H1 (cell line): ENCODE results near the gene NARS2. TPM values are rescaled to one million over a fixed set of nuclear protein-coding genes. Genes with fewer than 3 reads are reported as not detected.
A peak's percentile ranks its signal among the peaks of the same experiment; 100 is the strongest.

ENCODE experiments used
- CTCF ChIA-PET: fragments of 300-600 bp; sonication (Branson Sonifier 250); formaldehyde crosslinking; loops from one replicate; lab custom pipeline; 2021; ENCODE audit not compliant: partially characterized antibody; lab: Charles Lee
- POLR2A ChIA-PET: fragments of 300-600 bp; sonication (Branson Sonifier 250); formaldehyde crosslinking; loops from one replicate; lab custom pipeline; 2021; ENCODE audit warnings: inconsistent platforms; ENCODE audit not compliant: partially characterized antibody; lab: Charles Lee
- DNase-seq, 2 experiments: peaks; one replicate each; pipeline versions ENCODE4 v3.0.0 to v3.0.0-alpha.2; 2010 to 2022; ENCODE audit warnings: low spot score in 2 of 2, low read depth in 1 of 2, mixed read lengths in 1 of 2
- FAIRE-seq: peaks from 2 replicates; lab custom pipeline; 2011; peaks lifted over from hg19 to GRCh38; lab: Jason Lieb, UNC
- H2AFZ ChIP-seq: 2 replicates; pipeline ENCODE4 v1.8.1; 2012; ENCODE audit warnings: low read length, inconsistent platforms
- H2AK5ac ChIP-seq: 2 replicates; pipeline ENCODE4 v1.6.1; 2013; ENCODE audit warnings: low read depth, low read length
- H2BK120ac ChIP-seq: replicated peaks from 2 replicates; pipeline ENCODE3; 2013; ENCODE audit warnings: low read depth, low read length, inconsistent platforms
- H2BK12ac ChIP-seq: 2 replicates; pipeline ENCODE4 v1.6.1; 2013; ENCODE audit warnings: low read depth, low read length
- H2BK15ac ChIP-seq: 2 replicates; pipeline ENCODE4 v1.6.1; 2013; ENCODE audit warnings: low read length
- H2BK20ac ChIP-seq: 2 replicates; pipeline ENCODE4 v1.6.1; 2013; ENCODE audit warnings: low read length
- H2BK5ac ChIP-seq: 2 replicates; pipeline ENCODE4 v1.6.1; 2013; ENCODE audit warnings: low read depth, low read length
- H3K14ac ChIP-seq: 2 replicates; pipeline ENCODE4 v1.6.1; 2013; ENCODE audit warnings: inconsistent platforms; ENCODE audit not compliant: insufficient read length
- H3K18ac ChIP-seq: 2 replicates; pipeline ENCODE4 v1.6.1; 2013; ENCODE audit warnings: low read length; ENCODE audit errors: extremely low read depth
- H3K23ac ChIP-seq: 2 replicates; pipeline ENCODE4 v1.6.1; 2013; ENCODE audit warnings: inconsistent platforms; ENCODE audit not compliant: insufficient read length
- H3K23me2 ChIP-seq: 2 replicates; pipeline ENCODE4 v1.6.1; 2013; ENCODE audit warnings: low read depth, low read length
- H3K27ac ChIP-seq: 2 replicates; pipeline ENCODE4 v1.6.1; 2011; ENCODE audit warnings: low read depth, low read length, inconsistent platforms
- H3K27me3 ChIP-seq, 4 experiments: replicated peaks in 1 of 4; 1 replicate in 1 of 4; 2 replicates in 3 of 4; pipeline versions ENCODE4 v1.6.1 to v1.8.1; 2011 to 2013; ENCODE audit warnings: low read length in 3 of 4, mild to moderate bottlenecking in 3 of 4, inconsistent platforms in 2 of 4, mixed read lengths in 2 of 4, moderate library complexity in 1 of 4; ENCODE audit not compliant: control insufficient read depth in 3 of 4, insufficient read depth in 3 of 4; ENCODE audit errors: extremely low read depth in 1 of 4
- H3K36me3 ChIP-seq, 4 experiments: 2 replicates each; pipeline versions ENCODE4 v1.6.1 to v1.8.1; 2011 to 2013; ENCODE audit warnings: mild to moderate bottlenecking in 4 of 4, low read length in 3 of 4, moderate library complexity in 2 of 4, control low read depth in 1 of 4, inconsistent platforms in 1 of 4; ENCODE audit not compliant: insufficient read depth in 4 of 4, control insufficient read depth in 2 of 4
- H3K4ac ChIP-seq: replicated peaks from 2 replicates; pipeline ENCODE3; 2013; ENCODE audit warnings: low read length, low read depth, mixed read lengths, inconsistent platforms; ENCODE audit not compliant: insufficient read length
- H3K4me1 ChIP-seq, 4 experiments: replicated peaks in 1 of 4; 1 replicate in 1 of 4; 2 replicates in 3 of 4; pipeline versions ENCODE4 v1.6.1 to v1.8.1; 2011 to 2013; ENCODE audit warnings: low read length in 3 of 4, inconsistent platforms in 2 of 4, mixed read lengths in 1 of 4; ENCODE audit not compliant: insufficient read depth in 4 of 4, control insufficient read depth in 3 of 4
- H3K4me2 ChIP-seq, 2 experiments: 2 replicates each; pipeline versions ENCODE4 v1.6.1 to v1.8.1; 2011 to 2013; ENCODE audit warnings: low read depth in 2 of 2, low read length in 2 of 2, control low read depth in 1 of 2, inconsistent platforms in 1 of 2, mild to moderate bottlenecking in 1 of 2; ENCODE audit not compliant: insufficient read depth in 1 of 2
- H3K4me3 ChIP-seq, 4 experiments: fragments of 200-600, 300-600 bp in 1 of 4; sonication (generic), shearing (Covaris generic), sonication (Bioruptor Twin) in 1 of 4; 2 replicates each; pipeline versions ENCODE4 v1.5.1 to v1.8.1; 2011 to 2016; ENCODE audit warnings: low read length in 4 of 4, low read depth in 3 of 4, control low read depth in 2 of 4, inconsistent platforms in 2 of 4, mild to moderate bottlenecking in 2 of 4, mixed read lengths in 1 of 4, moderate library complexity in 1 of 4; ENCODE audit not compliant: insufficient read depth in 2 of 4; ENCODE audit errors: extremely low read depth in 1 of 4
- H3K56ac ChIP-seq: replicated peaks from 2 replicates; pipeline ENCODE3; 2013; ENCODE audit warnings: low read depth, mild to moderate bottlenecking, mixed read lengths, low read length, inconsistent platforms; ENCODE audit not compliant: insufficient read length
- H3K79me1 ChIP-seq: 2 replicates; pipeline ENCODE4 v1.6.1; 2013; ENCODE audit warnings: low read depth, low read length, control low read depth
- H3K79me2 ChIP-seq, 2 experiments: 2 replicates each; pipeline versions ENCODE4 v1.6.1 to v1.8.1; 2012 to 2013; ENCODE audit warnings: low read length in 2 of 2, mild to moderate bottlenecking in 2 of 2, inconsistent platforms in 1 of 2; ENCODE audit not compliant: insufficient read depth in 2 of 2, control insufficient read depth in 1 of 2
- H3K9ac ChIP-seq, 4 experiments: replicated peaks in 1 of 4; 1 replicate in 1 of 4; 2 replicates in 3 of 4; pipeline versions ENCODE4 v1.6.1 to v1.8.1; 2011 to 2013; ENCODE audit warnings: low read depth in 3 of 4, low read length in 3 of 4, control low read depth in 2 of 4, mild to moderate bottlenecking in 2 of 4, moderate library complexity in 2 of 4, inconsistent platforms in 1 of 4; ENCODE audit errors: extremely low read depth in 1 of 4
- H3K9me3 ChIP-seq, 2 experiments: 2 replicates each; pipeline versions ENCODE4 v1.6.1 to v1.8.1; 2012 to 2013; ENCODE audit warnings: mild to moderate bottlenecking in 2 of 2, moderate library complexity in 2 of 2, control low read depth in 1 of 2, inconsistent platforms in 1 of 2, low read depth in 1 of 2, low read length in 1 of 2, mixed read lengths in 1 of 2; ENCODE audit not compliant: insufficient read depth in 2 of 2
- H4K20me1 ChIP-seq, 2 experiments: replicated peaks in 1 of 2; 2 replicates each; pipeline versions ENCODE3 to v1.8.1; 2011 to 2013; ENCODE audit warnings: inconsistent platforms in 2 of 2, low read length in 2 of 2, mild to moderate bottlenecking in 1 of 2; ENCODE audit not compliant: insufficient read depth in 2 of 2, control insufficient read depth in 1 of 2
- H4K5ac ChIP-seq: 2 replicates; pipeline ENCODE4 v1.6.1; 2013; ENCODE audit warnings: low read length, low read depth, mixed read lengths, inconsistent platforms; ENCODE audit not compliant: insufficient read length
- H4K8ac ChIP-seq: 2 replicates; pipeline ENCODE4 v1.8.0; 2013; ENCODE audit warnings: mild to moderate bottlenecking, moderate library complexity, low read length, inconsistent platforms; ENCODE audit not compliant: insufficient read depth; ENCODE audit errors: extremely low read depth
- H4K91ac ChIP-seq: replicated peaks from 2 replicates; pipeline ENCODE3; 2013; ENCODE audit warnings: low read length, mixed read lengths, inconsistent platforms; ENCODE audit not compliant: insufficient read length
- BACH1 ChIP-seq: IDR thresholded peaks from 2 replicates; pipeline ENCODE4 v1.6.1; 2012; ENCODE audit warnings: low read length, improper control_type of control experiment
- BRCA1 ChIP-seq: IDR thresholded peaks from 2 replicates; pipeline ENCODE4 v1.6.1; 2012; ENCODE audit warnings: low read depth, low read length, improper control_type of control experiment
- E2F6 ChIP-seq: IDR thresholded peaks from 2 replicates; pipeline ENCODE4 v1.6.1; 2012; ENCODE audit warnings: inconsistent platforms
- EGR1 ChIP-seq: IDR thresholded peaks from 2 replicates; pipeline ENCODE4 v1.6.1; 2011; ENCODE audit warnings: low read depth, low read length, borderline replicate concordance
- EZH2 ChIP-seq: fragments of 200-600 bp; sonication (generic); IDR thresholded peaks from 2 replicates; pipeline ENCODE4 v1.7.1; 2012; ENCODE audit warnings: low read depth, mild to moderate bottlenecking, moderate library complexity, low read length, inconsistent platforms; ENCODE audit not compliant: severe bottlenecking
- HDAC2 ChIP-seq, 2 experiments: fragments of 300-600 bp in 1 of 2; sonication (generic) in 1 of 2; IDR thresholded peaks; 2 replicates each; pipeline ENCODE4 v1.6.1; 2011 to 2012; ENCODE audit warnings: low read depth in 2 of 2, low read length in 2 of 2, mild to moderate bottlenecking in 2 of 2, moderate library complexity in 2 of 2, borderline replicate concordance in 1 of 2, inconsistent platforms in 1 of 2
- KDM5A ChIP-seq: fragments of 200-600 bp; IDR thresholded peaks from 2 replicates; pipeline ENCODE4 v1.7.1; 2012; ENCODE audit warnings: mild to moderate bottlenecking, low read length, inconsistent platforms, mixed read lengths
- POU5F1 ChIP-seq: IDR thresholded peaks from 2 replicates; pipeline ENCODE4 v1.6.1; 2011; ENCODE audit warnings: low read depth, mild to moderate bottlenecking, low read length, moderate library complexity
- RBBP5 ChIP-seq: IDR thresholded peaks from 2 replicates; pipeline ENCODE4 v1.7.1; 2012; ENCODE audit warnings: low read depth, mild to moderate bottlenecking, inconsistent platforms, low read length, moderate library complexity, borderline replicate concordance
- RXRA ChIP-seq: IDR thresholded peaks from 2 replicates; pipeline ENCODE4 v1.6.1; 2011; ENCODE audit warnings: low read depth, mild to moderate bottlenecking, low read length, moderate library complexity; ENCODE audit not compliant: insufficient read depth
- SIN3A ChIP-seq, 2 experiments: IDR thresholded peaks in 1 of 2; conservative IDR thresholded peaks in 1 of 2; 2 replicates each; pipeline ENCODE4 v1.6.1; 2011 to 2012; ENCODE audit warnings: low read length in 2 of 2, improper control_type of control experiment in 1 of 2, low read depth in 1 of 2, mild to moderate bottlenecking in 1 of 2
- SP4 ChIP-seq: IDR thresholded peaks from 2 replicates; pipeline ENCODE4 v1.6.1; 2012; ENCODE audit warnings: low read length, inconsistent platforms
- WGBS, 2 experiments: shearing (Covaris generic) in 1 of 2; methylation state at CpG; one replicate each; pipeline versions ENCODE4 v1.1.6 to v1.1.7; 2013 to 2015; ENCODE audit warnings: low lambda C conversion rate in 2 of 2, mixed read lengths in 2 of 2, inconsistent platforms in 1 of 2, low coverage in 1 of 2, missing lambda C conversion rate in 1 of 2; ENCODE audit not compliant: insufficient replicate concordance in 2 of 2, insufficient coverage in 1 of 2, insufficient read length in 1 of 2; ENCODE audit errors: extremely low coverage in 1 of 2, missing lambda C conversion rate in 1 of 2; 5-methylcytosine and 5-hydroxymethylcytosine counted together
- polyA plus RNA-seq, 7 experiments: library from polyadenylated mRNA; depleted of rRNA in 3 of 7; stranded (reverse) in 5 of 7; unstranded in 2 of 7; fragments of >200 nt in 5 of 7; fragments of 200-250 nt in 2 of 7; gene quantifications; 1 replicate in 5 of 7; 2 replicates in 1 of 7; 4 replicates in 1 of 7; pipeline versions ENCODE4 v1.2.1 to v1.2.3, GENCODE V29; 2011 to 2013; ENCODE audit warnings: missing spikeins in 2 of 7, mixed read lengths in 2 of 7
- total RNA-seq: library from RNA; stranded (reverse); fragmentation: NEBNext Ultra II Directional; extraction: Animal tissue kit (Norgen Biotek cat#: 25700); gene quantifications from 2 replicates; pipeline ENCODE4 v1.2.1, GENCODE V29; 2021

Gene NARS2
- total and polyA plus RNA-seq, 2 of the 8 experiments (the other 6 are each of a cell fraction or from before 2014, with no cell fraction given), result 26.2 to 51.6 TPM

- H3K79me1 ChIP-seq, result no peaks in the 10 kb centered on the region
- DNase-seq (no peak), FAIRE-seq (no peak)
- no peak overlapping the region for H4K8ac ChIP-seq
- no peaks in the 10 kb centered on the region for H3K27me3 ChIP-seq
- H4K91ac ChIP-seq, result no peak overlapping the region
- H3K14ac ChIP-seq, result no peak overlapping the region
- no peaks in the 10 kb centered on the region; a peak in 1 of 7 replicates for H3K4me1 ChIP-seq
- 0 out of 2 replicates have a peak overlapping the region, but pooled peaks have one; percentile 48 for H2BK20ac ChIP-seq
- no peak overlapping the region for H3K27ac ChIP-seq
- H3K23ac ChIP-seq, result no peak overlapping the region
- H4K5ac ChIP-seq, result no peak overlapping the region
- 87% methylated on average over 4 of the region's 4 CpGs; no CpG with 5 or more reads in 1 of the 2 experiments for whole genome bisulfite sequencing, 2 experiments
- ChIA-PET CTCF (interaction anchor here (1.0 to 4.3 kb wide), 2 partner anchors 8 to 13 kb away, joined by 3 to 33 read pairs; no protein-coding TSS in a partner anchor), POLR2A (no interaction called here)
- no peak overlapping the region for H2BK5ac ChIP-seq
- H2BK12ac ChIP-seq, result no peak overlapping the region
- no peak overlapping the region for H3K4ac ChIP-seq
- H3K18ac ChIP-seq, result no peak overlapping the region; the same call in 1 of the 2 replicates
- H3K4me2 ChIP-seq, result no peak overlapping the region
- H3K56ac ChIP-seq, result no peak overlapping the region
- 0 out of 2 replicates have a peak overlapping the region, but pooled peaks have one; percentile 18 for H2AFZ ChIP-seq
- 0 out of 8 replicates have a peak, but pooled peaks cover 0 to 2% (median 0%) of the 10 kb centered on the region in 4 experiments for H3K36me3 ChIP-seq
- H3K9ac ChIP-seq, result no peak overlapping the region
- no peak overlapping the region for H2BK15ac ChIP-seq
- H2BK120ac ChIP-seq, result no peak overlapping the region
- H3K79me2 ChIP-seq, result peaks cover 0 to 18% of the 10 kb centered on the region in 2 experiments; a peak in 2 of 4 replicates
- no peak overlapping the region for H3K4me3 ChIP-seq
- peaks cover 11% of the 10 kb centered on the region for H3K23me2 ChIP-seq
- H3K9me3 ChIP-seq, result peaks cover 0 to 2% of the 10 kb centered on the region in 2 experiments; a peak in 1 of 4 replicates
- no peak overlapping the region for H2AK5ac ChIP-seq
- no peaks in the 10 kb centered on the region for H4K20me1 ChIP-seq
- no peak for TF ChIP-seq HDAC2 (IDR thresholded peaks at IDR 0.05; ENCODE audit: borderline replicate concordance in 1 of 2, low read depth in 2 of 2, low read length in 2 of 2)
- no peak for TF ChIP-seq SP4
- TF ChIP-seq BACH1, result no peak
- no peak for TF ChIP-seq POU5F1
- no peak for TF ChIP-seq E2F6
- TF ChIP-seq BRCA1, result no peak
- no peak for TF ChIP-seq EGR1
- TF ChIP-seq EZH2, result no peak
- no peak for TF ChIP-seq RBBP5
- TF ChIP-seq RXRA, result no peak
- TF ChIP-seq SIN3A (conservative IDR thresholded peaks at IDR 0.05 in 1 of 2, IDR thresholded peaks at IDR 0.05 in 1 of 2; ENCODE audit: low read depth in 1 of 2, low read length in 2 of 2), result no peak
- no peak for TF ChIP-seq KDM5A
These were observed 2.8 kb upstream of the NARS2 start for GRCh38 chr11:78577495-78577894.
